GM23338 (cell line): Measurements from ENCODE around the gene TBX3. TPM values are rescaled to one million over a fixed set of nuclear protein-coding genes. Genes with fewer than 3 reads are reported as not detected.

Experiments
- ATAC-seq: fragments of 200-7000 bp; cut with Tn5 transposase; 3 replicates; pipeline ENCODE4 v1.9.1; 2020
- DNase-seq: peaks from one replicate; pipeline ENCODE4 v3.0.0-alpha.2; 2015; ENCODE audit warnings: low spot score
- H2AFZ ChIP-seq: fragments of 200-600 bp; sonication (generic); 2 replicates; pipeline ENCODE4 v1.8.0; 2016; ENCODE audit warnings: antibody characterized with exemption, mild to moderate bottlenecking, moderate library complexity
- H3F3A ChIP-seq: fragments of 200-600 bp; sonication (generic); replicated peaks from 2 replicates; pipeline ENCODE4 v1.8.0; 2017; ENCODE audit warnings: antibody characterized with exemption, mixed run types, low read depth
- H3K27ac ChIP-seq: fragments of 200-600 bp; sonication (generic); 2 replicates; pipeline ENCODE4 v1.6.1; 2016; ENCODE audit warnings: low read depth
- H3K27me3 ChIP-seq: fragments of 200-600 bp; sonication (generic); 2 replicates; pipeline ENCODE4 v1.8.0; 2016; ENCODE audit warnings: mild to moderate bottlenecking, mixed run types, moderate library complexity; ENCODE audit not compliant: insufficient read depth
- H3K36me3 ChIP-seq: fragments of 200-600 bp; sonication (generic); 2 replicates; pipeline ENCODE4 v1.8.0; 2016; ENCODE audit warnings: mild to moderate bottlenecking; ENCODE audit not compliant: insufficient read depth
- H3K4me1 ChIP-seq: fragments of 200-600 bp; sonication (generic); 2 replicates; pipeline ENCODE4 v1.8.0; 2016; ENCODE audit warnings: mild to moderate bottlenecking, moderate library complexity; ENCODE audit not compliant: insufficient read depth
- H3K4me2 ChIP-seq: fragments of 200-600 bp; sonication (generic); 2 replicates; pipeline ENCODE4 v1.7.1; 2017; ENCODE audit warnings: mixed run types
- H3K4me3 ChIP-seq: fragments of 200-600 bp; sonication (generic); 2 replicates; pipeline ENCODE4 v1.6.1; 2016; ENCODE audit warnings: mixed run types
- H3K79me2 ChIP-seq: fragments of 200-600 bp; sonication (generic); replicated peaks from 2 replicates; pipeline ENCODE4 v1.8.0; 2017; ENCODE audit warnings: mild to moderate bottlenecking; ENCODE audit not compliant: insufficient read depth
- H3K9me2 ChIP-seq: fragments of 200-600 bp; sonication (generic); 2 replicates; pipeline ENCODE4 v1.8.0; 2017; ENCODE audit not compliant: insufficient read depth
- H4K20me1 ChIP-seq: fragments of 200-600 bp; sonication (generic); replicated peaks from 2 replicates; pipeline ENCODE4 v1.8.0; 2017; ENCODE audit warnings: mild to moderate bottlenecking; ENCODE audit not compliant: insufficient read depth
- H3K27ac Mint-ChIP-seq: 2 replicates; pipeline ENCODE4 v1.8.0; 2020; ENCODE audit warnings: inconsistent platforms, mild to moderate bottlenecking, moderate library complexity, mixed read lengths
- H3K27me3 Mint-ChIP-seq: 3 replicates; pipeline ENCODE4 v1.8.0; 2022; ENCODE audit warnings: low read depth, mild to moderate bottlenecking, moderate library complexity, mixed read lengths, inconsistent platforms; ENCODE audit not compliant: insufficient read depth, poor library complexity
- H3K36me3 Mint-ChIP-seq: 3 replicates; pipeline ENCODE4 v1.8.0; 2021; ENCODE audit warnings: low read depth, mild to moderate bottlenecking, inconsistent platforms, moderate library complexity, mixed read lengths
- H3K4me1 Mint-ChIP-seq: 3 replicates; pipeline ENCODE4 v1.8.0; 2020; ENCODE audit warnings: mild to moderate bottlenecking, inconsistent platforms, mixed read lengths
- H3K4me3 Mint-ChIP-seq: 3 replicates; pipeline ENCODE4 v1.8.0; 2021; ENCODE audit warnings: moderate library complexity, mild to moderate bottlenecking, inconsistent platforms, mixed read lengths
- H3K9me3 Mint-ChIP-seq: 3 replicates; pipeline ENCODE4 v1.8.0; 2020; ENCODE audit warnings: moderate library complexity, mild to moderate bottlenecking, inconsistent platforms, mixed read lengths
- CREB1 ChIP-seq: fragments of 250-450 bp; sonication (Bioruptor Pico); IDR thresholded peaks from 2 replicates; pipeline ENCODE4 v1.5.0; 2020; ENCODE audit warnings: low read depth, mild to moderate bottlenecking, moderate library complexity
- ETS1 ChIP-seq: IDR thresholded peaks from 2 replicates; pipeline ENCODE4 v1.6.1; 2016; ENCODE audit warnings: antibody characterized with exemption
- EZH2 ChIP-seq: fragments of 200-600 bp; sonication (generic); IDR thresholded peaks from one replicate; pipeline ENCODE4 v1.8.0; 2017; ENCODE audit warnings: antibody characterized with exemption, mild to moderate bottlenecking, low read depth; ENCODE audit not compliant: unreplicated experiment
- EZH2phosphoT487 ChIP-seq: fragments of 200-600 bp; sonication (generic); IDR thresholded peaks from one replicate; pipeline ENCODE4 v1.8.1; 2018; ENCODE audit warnings: antibody characterized with exemption; ENCODE audit not compliant: unreplicated experiment
- JUNB ChIP-seq: IDR thresholded peaks from one replicate; pipeline ENCODE4 v1.6.1; 2016; ENCODE audit warnings: antibody characterized with exemption; ENCODE audit not compliant: unreplicated experiment
- NANOG ChIP-seq: IDR thresholded peaks from 2 replicates; pipeline ENCODE4 v1.6.1; 2016; ENCODE audit warnings: antibody characterized with exemption, borderline replicate concordance
- POLR2AphosphoS5 ChIP-seq: IDR thresholded peaks from 2 replicates; pipeline ENCODE4 v1.6.1; 2016; ENCODE audit warnings: antibody characterized with exemption, low read depth
- REST ChIP-seq: IDR thresholded peaks from one replicate; pipeline ENCODE4 v1.6.1; 2018; ENCODE audit warnings: antibody characterized with exemption; ENCODE audit not compliant: unreplicated experiment
- STAT1 ChIP-seq: IDR thresholded peaks from one replicate; pipeline ENCODE4 v1.6.1; 2016; ENCODE audit warnings: antibody characterized with exemption; ENCODE audit not compliant: unreplicated experiment
- ZNF331 ChIP-seq: fragments of 250-450 bp; sonication (Bioruptor Pico); IDR thresholded peaks from 2 replicates; pipeline ENCODE4 v1.5.0; 2020; ENCODE audit warnings: low read depth, mild to moderate bottlenecking, moderate library complexity
- polyA plus RNA-seq: library from polyadenylated mRNA; unstranded; fragments of >200 nt; fragmentation: Nextera tagmentation; extraction: Ambion mirVana; gene quantifications from 2 replicates; pipeline ENCODE4 v1.2.1, GENCODE V29; 2016
- total RNA-seq: library from RNA; depleted of rRNA; stranded (reverse); fragments of >200 nt; shearing (Covaris generic); gene quantifications from 2 replicates; pipeline ENCODE4 v1.2.3, GENCODE V29; 2014
- TF ChIP-seq, protein P1 (sequence below), 2 experiments: fragments of 200-600 bp in 1 of 2; sonication (generic) in 1 of 2; conservative IDR thresholded peaks; 2 replicates each; pipeline versions ENCODE4 v1.5.1 to v1.6.1; 2016 to 2017; ENCODE audit warnings: antibody characterized with exemption in 2 of 2, low read depth in 2 of 2, mild to moderate bottlenecking in 2 of 2, moderate library complexity in 1 of 2

TBX3 gene
- total and polyA plus RNA-seq, 2 experiments from 2014 or later, result 0.18 to 0.24 TPM

DNA sequence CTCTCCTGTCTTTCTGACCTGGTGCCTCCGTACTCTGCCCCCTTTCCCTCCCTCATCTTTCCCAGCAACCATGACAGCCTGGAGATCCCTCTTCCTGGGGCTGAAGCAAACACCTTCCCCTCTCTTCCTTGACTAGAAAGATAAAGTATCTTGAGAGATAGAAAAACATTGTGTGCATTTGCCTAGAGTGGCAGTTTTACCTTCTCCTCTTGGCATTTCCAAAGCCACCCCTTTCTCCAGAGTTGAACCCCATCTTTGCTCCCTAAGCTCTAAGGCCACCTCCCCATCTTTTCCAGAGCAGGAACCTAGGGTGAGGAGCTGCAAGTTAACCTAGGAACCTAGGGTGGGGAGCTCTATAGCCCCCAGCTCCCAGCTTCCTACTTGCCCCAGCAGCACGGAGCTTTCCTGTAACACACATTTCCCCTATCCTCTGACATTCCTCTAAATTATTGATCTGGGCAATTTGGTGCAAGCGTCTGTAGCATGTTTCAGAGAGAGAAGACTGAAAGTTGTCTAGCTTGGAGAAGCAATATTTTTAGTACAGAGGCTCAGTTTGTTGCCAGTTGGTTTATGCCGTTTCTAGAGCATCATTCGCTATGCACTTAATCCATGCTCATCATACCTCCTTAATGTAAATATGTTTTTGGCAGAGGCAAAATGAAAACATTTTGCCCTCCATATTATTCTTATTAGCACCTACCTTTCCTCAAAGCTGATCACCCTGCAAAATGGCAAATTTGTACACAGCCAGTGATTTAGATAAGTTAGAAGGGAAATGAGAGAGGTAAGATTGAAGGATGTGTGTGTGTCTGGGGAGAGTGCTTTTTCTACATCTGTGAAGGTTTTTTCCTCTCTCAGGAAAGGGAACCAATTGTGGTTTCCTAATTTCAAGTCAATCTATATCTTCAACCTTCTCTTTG lies 5.4 kb upstream of the TBX3 start:
- Histone ChIP-seq H2AFZ (no peak overlapping the region), H3K4me3 (no peak overlapping the region), H3F3A (peaks cover 54% of the 10 kb centered on the region), H3K27me3 (peaks cover 99% of the 10 kb centered on the region), H4K20me1 (peaks cover 43% of the 10 kb centered on the region), H3K4me2 (no peak overlapping the region), H3K4me1 (peaks cover 68% of the 10 kb centered on the region), H3K36me3 (no peaks in the 10 kb centered on the region), H3K9me2 (no peaks in the 10 kb centered on the region), H3K79me2 (no peaks in the 10 kb centered on the region), H3K27ac (no peak overlapping the region)
- Mint-ChIP-seq H3K27me3 (peaks cover 97% of the 10 kb centered on the region), H3K27ac (no peak overlapping the region), H3K4me3 (peak overlapping the region; percentile 7; the same call in 1 of the 3 replicates), H3K4me1 (peaks cover 74% of the 10 kb centered on the region), H3K9me3 (peaks cover 3% of the 10 kb centered on the region; the same call in 1 of the 3 replicates), H3K36me3 (no peaks in the 10 kb centered on the region)
- no peak for ATAC-seq
- TF ChIP-seq REST (no peak), EZH2 (peak; percentile 57), STAT1 (no peak)
- TF ChIP-seq, protein P1, sequence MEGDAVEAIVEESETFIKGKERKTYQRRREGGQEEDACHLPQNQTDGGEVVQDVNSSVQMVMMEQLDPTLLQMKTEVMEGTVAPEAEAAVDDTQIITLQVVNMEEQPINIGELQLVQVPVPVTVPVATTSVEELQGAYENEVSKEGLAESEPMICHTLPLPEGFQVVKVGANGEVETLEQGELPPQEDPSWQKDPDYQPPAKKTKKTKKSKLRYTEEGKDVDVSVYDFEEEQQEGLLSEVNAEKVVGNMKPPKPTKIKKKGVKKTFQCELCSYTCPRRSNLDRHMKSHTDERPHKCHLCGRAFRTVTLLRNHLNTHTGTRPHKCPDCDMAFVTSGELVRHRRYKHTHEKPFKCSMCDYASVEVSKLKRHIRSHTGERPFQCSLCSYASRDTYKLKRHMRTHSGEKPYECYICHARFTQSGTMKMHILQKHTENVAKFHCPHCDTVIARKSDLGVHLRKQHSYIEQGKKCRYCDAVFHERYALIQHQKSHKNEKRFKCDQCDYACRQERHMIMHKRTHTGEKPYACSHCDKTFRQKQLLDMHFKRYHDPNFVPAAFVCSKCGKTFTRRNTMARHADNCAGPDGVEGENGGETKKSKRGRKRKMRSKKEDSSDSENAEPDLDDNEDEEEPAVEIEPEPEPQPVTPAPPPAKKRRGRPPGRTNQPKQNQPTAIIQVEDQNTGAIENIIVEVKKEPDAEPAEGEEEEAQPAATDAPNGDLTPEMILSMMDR (conservative IDR thresholded peaks at IDR 0.05; ENCODE audit: low read depth in 2 of 2), result no peak
- DNase-seq, result peak; percentile 1

- Mint-ChIP-seq H3K9me3 (peaks cover 3% of the 10 kb centered on the region; the same call in 1 of the 3 replicates), H3K27ac (no peak overlapping the region), H3K4me1 (peaks cover 70% of the 10 kb centered on the region), H3K27me3 (peaks cover 97% of the 10 kb centered on the region), H3K36me3 (no peaks in the 10 kb centered on the region), H3K4me3 (peak overlapping the region; percentile 7; the same call in 1 of the 3 replicates)
- Histone ChIP-seq H3K4me3 (peak overlapping the region; percentile 37; the same call in 1 of the 2 replicates), H2AFZ (no peak overlapping the region), H3F3A (peaks cover 48% of the 10 kb centered on the region), H3K27ac (no peak overlapping the region), H3K4me1 (peaks cover 58% of the 10 kb centered on the region), H4K20me1 (peaks cover 36% of the 10 kb centered on the region), H3K79me2 (no peaks in the 10 kb centered on the region), H3K36me3 (no peaks in the 10 kb centered on the region), H3K9me2 (no peaks in the 10 kb centered on the region), H3K4me2 (peak overlapping the region; percentile 67), H3K27me3 (peaks cover 94% of the 10 kb centered on the region)
- DNase-seq (peak; percentile 61), ATAC-seq (no peak)
- TF ChIP-seq CREB1, result no peak
- TF ChIP-seq NANOG, result no peak
- TF ChIP-seq ZNF331, result no peak
- no peak for TF ChIP-seq ETS1
- no peak for TF ChIP-seq JUNB
- TF ChIP-seq POLR2AphosphoS5, result no peak
- TF ChIP-seq EZH2phosphoT487, result no peak
- TF ChIP-seq, protein P1 (conservative IDR thresholded peaks at IDR 0.05; ENCODE audit: low read depth in 2 of 2), result no peak
- no peak for TF ChIP-seq EZH2
Measured at GRCh38 chr12:114688256-114688845, 4.4 kb upstream of the TBX3 start.
